Measurements from ENCODE around the gene ACADM. TPM values are rescaled to one million over a fixed set of nuclear protein-coding genes. Genes with fewer than 3 reads are reported as not detected.

The ACADM gene
- total and polyA plus RNA-seq, 2 of the 13 experiments (the other 11 are each of a cell fraction or from before 2014, with no cell fraction given) = 43.7 to 92.2 TPM

GRCh38 chr1:75723989-75724471, 479 bp upstream of the ACADM start (continued):
- TF ChIP-seq NFAT5 (CRISPR knock-in tag; IDR thresholded peaks at IDR 0.05) (no peak), ZNF503 (CRISPR knock-in tag; IDR thresholded peaks at IDR 0.05) (no peak), ZNF746 (CRISPR knock-in tag; IDR thresholded peaks at IDR 0.05) (no peak; the same call in none of the 2 replicates), SKIL (CRISPR knock-in tag; IDR thresholded peaks at IDR 0.05; ENCODE audit: borderline replicate concordance) (no peak), NBN (conservative IDR thresholded peaks at IDR 0.05) (no peak), SPEN (CRISPR knock-in tag; IDR thresholded peaks at IDR 0.05; ENCODE audit: low read depth) (peak; percentile 38), RFXANK (CRISPR knock-in tag; IDR thresholded peaks at IDR 0.05) (no peak), TGIF2 (CRISPR knock-in tag; IDR thresholded peaks at IDR 0.05) (0 out of 2 replicates have a peak, but pooled peaks have one; percentile 13), ZNF75D (CRISPR knock-in tag; IDR thresholded peaks at IDR 0.05; ENCODE audit: borderline replicate concordance) (no peak), GMEB1 (CRISPR knock-in tag; IDR thresholded peaks at IDR 0.05; ENCODE audit: borderline replicate concordance) (peak; percentile 1; the same call in 1 of the 2 replicates), ZNF281 (CRISPR knock-in tag; IDR thresholded peaks at IDR 0.05; ENCODE audit: borderline replicate concordance) (no peak; the same call in 1 of the 2 replicates), BCL6 (CRISPR knock-in tag; IDR thresholded peaks at IDR 0.05) (no peak), TEAD3 (CRISPR knock-in tag; optimal IDR thresholded peaks at IDR 0.05; ENCODE audit: borderline replicate concordance) (peak; percentile 8), TOPORS (CRISPR knock-in tag; IDR thresholded peaks at IDR 0.05) (no peak)
